SK-N-SH (cell line): ENCODE measurements around the gene UBAP2L. TPM values are rescaled to one million over a fixed set of nuclear protein-coding genes. Genes with fewer than 3 reads are reported as not detected.

Experiments
- CTCF ChIA-PET: fragments of 300-600, 350-600 bp; formaldehyde crosslinking; extraction: SDS; loops from one replicate; lab custom pipeline; 2021; lab: Yijun Ruan, JAX
- POLR2A ChIA-PET: fragments of 350-600 bp; sonication (Branson Sonifier 250); formaldehyde crosslinking; extraction: SDS; loops from one replicate; lab custom pipeline; 2020; ENCODE audit warnings: antibody characterized with exemption, inconsistent platforms; lab: Yijun Ruan, JAX
- DNase-seq: peaks from one replicate; pipeline ENCODE4 v3.0.0; 2012
- H2AFZ ChIP-seq: fragments of 200-600 bp; sonication (generic); 2 replicates; pipeline ENCODE4 v1.8.1; 2016; ENCODE audit warnings: antibody characterized with exemption, mild to moderate bottlenecking, low read depth
- H3F3A ChIP-seq: fragments of 200-600 bp; sonication (generic); replicated peaks from 2 replicates; pipeline ENCODE3; 2016; ENCODE audit warnings: antibody characterized with exemption, mild to moderate bottlenecking; ENCODE audit not compliant: insufficient read depth
- H3K27ac ChIP-seq, 2 experiments: fragments of 200-500 bp in 1 of 2; fragments of 200-600 bp in 1 of 2; sonication (Bioruptor generic) in 1 of 2; sonication (generic), shearing (Covaris generic) in 1 of 2; 2 replicates each; pipeline versions ENCODE4 v1.5.1 to v1.6.1; 2014 to 2016; ENCODE audit warnings: low read depth in 2 of 2, inconsistent platforms in 1 of 2, low read length in 1 of 2, mild to moderate bottlenecking in 1 of 2, mixed read lengths in 1 of 2
- H3K27me3 ChIP-seq: fragments of 200-600 bp; sonication (generic), shearing (Covaris generic); 2 replicates; pipeline ENCODE4 v1.6.1; 2016; ENCODE audit warnings: mixed run types; ENCODE audit not compliant: insufficient read depth
- H3K36me3 ChIP-seq, 2 experiments: fragments of 200-500 bp in 1 of 2; fragments of 200-600 bp in 1 of 2; sonication (Bioruptor generic) in 1 of 2; sonication (generic) in 1 of 2; replicated peaks in 1 of 2; 2 replicates each; pipeline versions ENCODE3 to v1.5.1; 2014 to 2016; ENCODE audit warnings: low read length in 1 of 2, mild to moderate bottlenecking in 1 of 2; ENCODE audit not compliant: insufficient read depth in 2 of 2, control insufficient read depth in 1 of 2
- H3K4me1 ChIP-seq, 2 experiments: fragments of 200-500 bp in 1 of 2; fragments of 200-600 bp in 1 of 2; sonication (Bioruptor generic) in 1 of 2; sonication (generic), shearing (Covaris generic) in 1 of 2; 2 replicates each; pipeline versions ENCODE4 v1.5.1 to v1.6.1; 2014 to 2016; ENCODE audit warnings: low read depth in 1 of 2, low read length in 1 of 2, mixed run types in 1 of 2; ENCODE audit not compliant: insufficient read depth in 2 of 2, control insufficient read depth in 1 of 2
- H3K4me2 ChIP-seq: fragments of 200-600 bp; sonication (generic), shearing (Covaris generic); 2 replicates; pipeline ENCODE4 v1.6.1; 2017; ENCODE audit warnings: mixed run types
- H3K4me3 ChIP-seq, 2 experiments: fragments of 200-500 bp in 1 of 2; fragments of 200-600 bp in 1 of 2; sonication (Bioruptor generic) in 1 of 2; sonication (generic), shearing (Covaris generic) in 1 of 2; 2 replicates each; pipeline versions ENCODE4 v1.5.1 to v1.8.1; 2014 to 2016; ENCODE audit warnings: low read depth in 2 of 2, inconsistent platforms in 1 of 2, low read length in 1 of 2, mild to moderate bottlenecking in 1 of 2, mixed read lengths in 1 of 2, moderate library complexity in 1 of 2
- H3K79me2 ChIP-seq: fragments of 200-600 bp; sonication (generic); 2 replicates; pipeline ENCODE4 v1.8.1; 2017; ENCODE audit warnings: mild to moderate bottlenecking; ENCODE audit not compliant: insufficient read depth
- H3K9ac ChIP-seq: fragments of 200-600 bp; sonication (generic); 2 replicates; pipeline ENCODE4 v1.6.1; 2017; ENCODE audit warnings: mixed run types
- H3K9me2 ChIP-seq: fragments of 200-600 bp; sonication (generic); 2 replicates; pipeline ENCODE4 v1.6.1; 2017; ENCODE audit warnings: mixed run types
- H3K9me3 ChIP-seq: fragments of 200-600 bp; sonication (generic); 2 replicates; pipeline ENCODE4 v1.6.1; 2017; ENCODE audit warnings: mixed run types, mild to moderate bottlenecking, moderate library complexity
- H4K20me1 ChIP-seq: fragments of 200-600 bp; sonication (generic); 2 replicates; pipeline ENCODE4 v1.6.1; 2017; ENCODE audit warnings: mild to moderate bottlenecking, mixed run types; ENCODE audit not compliant: insufficient read depth
- CHD2 ChIP-seq: fragments of 150-350 bp; IDR thresholded peaks from 2 replicates; pipeline ENCODE4 v1.6.1; 2018; ENCODE audit warnings: low read length; ENCODE audit not compliant: partially characterized antibody
- CTCF ChIP-seq: fragments of 200-600 bp; sonication (generic); IDR thresholded peaks from 2 replicates; pipeline ENCODE4 v1.6.1; 2017; ENCODE audit warnings: antibody characterized with exemption, mild to moderate bottlenecking, moderate library complexity
- ELF1 ChIP-seq: IDR thresholded peaks from 2 replicates; pipeline ENCODE4 v1.4.0; 2012
- FOXJ3 ChIP-seq: sonication (generic); formaldehyde crosslinking; IDR thresholded peaks from 2 replicates; pipeline ENCODE4 v1.5.1; 2020; ENCODE audit warnings: mild to moderate bottlenecking, missing genetic modification reagents
- MXI1 ChIP-seq: IDR thresholded peaks from 2 replicates; pipeline ENCODE4 v1.6.1; 2012; ENCODE audit warnings: mild to moderate bottlenecking, low read depth, low read length, improper control_type of control experiment
- NFIC ChIP-seq: IDR thresholded peaks from 2 replicates; pipeline ENCODE4 v1.4.0; 2012; ENCODE audit warnings: borderline replicate concordance
- POLR2AphosphoS5 ChIP-seq: IDR thresholded peaks from 2 replicates; pipeline ENCODE4 v1.6.1; 2012; ENCODE audit warnings: low read depth, low read length
- TAF1 ChIP-seq: IDR thresholded peaks from 2 replicates; pipeline ENCODE4 v1.6.1; 2012; ENCODE audit warnings: low read depth, mild to moderate bottlenecking, low read length, moderate library complexity, borderline replicate concordance
- TCF12 ChIP-seq: IDR thresholded peaks from 2 replicates; pipeline ENCODE4 v1.4.0; 2012
- ZBTB33 ChIP-seq: IDR thresholded peaks from 2 replicates; pipeline ENCODE4 v1.4.0; 2012; ENCODE audit warnings: low read depth, borderline replicate concordance
- WGBS: methylation state at CpG from one replicate; pipeline ENCODE4 v1.1.6; 2017; ENCODE audit warnings: low lambda C conversion rate; 5-methylcytosine and 5-hydroxymethylcytosine counted together
- polyA plus RNA-seq, 3 experiments: library from polyadenylated mRNA; depleted of rRNA; stranded (reverse); fragments of >200 nt; gene quantifications; 2 replicates each; pipeline ENCODE4 v1.2.3, GENCODE V29; 2012
- TF ChIP-seq, protein P1 (sequence below): IDR thresholded peaks from 2 replicates; pipeline ENCODE4 v1.4.0; 2012; ENCODE audit warnings: low read depth, borderline replicate concordance
- TF ChIP-seq, protein P2 (sequence below): IDR thresholded peaks from 2 replicates; pipeline ENCODE4 v1.4.0; 2012; ENCODE audit warnings: low read depth

UBAP2L gene
- polyA plus RNA-seq, 1 of the 3 experiments (the other 2 are of a cell fraction) = 161 TPM

GRCh38 chr1:154181944-154182343 is 38.8 kb upstream of the UBAP2L start:
- ChIA-PET POLR2A (interaction anchor here (0.5 to 1.0 kb wide), 2 partner anchors 177 to 191 kb away, joined by 5 to 6 read pairs; partner anchors contain the start of gene RPS27), CTCF (interaction anchor here (0.8 to 2.1 kb wide), 3 partner anchors 17 to 37 kb away, joined by 3 to 9 read pairs (median 4); no protein-coding TSS in a partner anchor)
- WGBS = 2% methylated on average over 6 of the region's 6 CpGs
- peaks cover 30 to 45% of the 10 kb centered on the region in 2 experiments; a peak in 3 of 4 replicates for H3K4me1 ChIP-seq
- no peaks in the 10 kb centered on the region for H3K27me3 ChIP-seq
- H3K79me2 ChIP-seq = peaks cover 61% of the 10 kb centered on the region
- H2AFZ ChIP-seq = no peak overlapping the region
- H3K9me2 ChIP-seq = no peaks in the 10 kb centered on the region
- peaks cover 18% of the 10 kb centered on the region for H3F3A ChIP-seq
- H3K4me2 ChIP-seq = peak overlapping the region; percentile 90
- H3K4me3 ChIP-seq = peak overlapping the region; percentile 92 to 98
- H4K20me1 ChIP-seq = peaks cover 53% of the 10 kb centered on the region
- peaks cover 18 to 24% of the 10 kb centered on the region in 2 experiments for H3K36me3 ChIP-seq
- DNase-seq = no peak
- peak overlapping the region; percentile 86 to 93; a peak in 3 of 4 replicates for H3K27ac ChIP-seq
- H3K9ac ChIP-seq = peak overlapping the region; percentile 90
- H3K9me3 ChIP-seq = no peaks in the 10 kb centered on the region
- no peak for TF ChIP-seq POLR2AphosphoS5
- TF ChIP-seq NFIC = no peak
- no peak for TF ChIP-seq FOXJ3 (CRISPR knock-in tag)
- no peak for TF ChIP-seq CTCF
- TF ChIP-seq CHD2 = no peak
- TF ChIP-seq MXI1 = no peak
- TF ChIP-seq TAF1 = no peak
- no peak for TF ChIP-seq ELF1
- TF ChIP-seq, all 33 proteins: peak for 0

DNA sequence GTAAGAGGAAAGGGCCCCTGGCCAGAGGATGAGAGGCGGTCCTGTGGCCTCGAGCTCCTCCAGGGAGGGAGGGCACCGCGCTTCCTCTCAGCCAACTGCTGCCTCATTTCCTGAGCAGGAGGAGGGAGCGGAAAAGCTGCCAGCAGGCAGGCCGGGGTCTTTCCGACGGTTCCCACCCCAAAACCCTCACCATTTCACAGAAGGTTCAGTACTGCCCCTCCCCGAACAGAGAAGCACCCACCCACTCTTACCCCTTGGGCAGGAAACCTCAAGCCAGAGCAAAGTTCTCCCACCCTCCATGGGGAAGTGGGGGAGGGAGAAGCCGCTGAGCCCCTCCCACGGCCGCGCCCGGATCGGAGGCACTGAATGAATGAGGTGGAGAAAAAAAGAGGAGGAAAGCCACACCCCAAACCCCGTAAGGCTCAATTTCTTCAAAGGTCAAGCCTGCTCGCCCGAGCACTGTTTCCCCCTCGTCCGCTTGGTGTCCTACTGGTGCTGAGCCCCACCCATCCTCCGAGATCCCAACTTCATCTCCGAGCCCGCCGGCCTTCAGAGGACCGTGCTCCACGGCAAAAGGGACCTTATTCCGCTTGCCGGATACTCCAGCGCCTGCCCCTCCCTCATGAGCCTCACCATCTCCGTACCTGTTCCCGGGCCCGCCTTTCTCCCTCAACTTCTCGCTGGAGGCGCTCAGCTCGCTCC is 38.3 kb upstream of the UBAP2L start:
- H3K79me2 ChIP-seq = peaks cover 56% of the 10 kb centered on the region
- H4K20me1 ChIP-seq = peaks cover 47% of the 10 kb centered on the region
- peaks cover 16 to 19% of the 10 kb centered on the region in 2 experiments for H3K36me3 ChIP-seq
- peak overlapping the region; percentile 90 for H3K9ac ChIP-seq
- CTCF ChIA-PET = interaction anchor here (1.2 to 2.1 kb wide), 2 partner anchors 17 to 19 kb away, joined by 4 to 9 read pairs; no protein-coding TSS in a partner anchor
- H3K27ac ChIP-seq = peak overlapping the region; percentile 86 to 93
- H2AFZ ChIP-seq = no peak overlapping the region
- DNase-seq = peak; percentile 59
- peak overlapping the region; percentile 90 for H3K4me2 ChIP-seq
- peak; percentile 10; the same call in 1 of the 2 replicates for TF ChIP-seq CTCF
- TF ChIP-seq, protein P1, sequence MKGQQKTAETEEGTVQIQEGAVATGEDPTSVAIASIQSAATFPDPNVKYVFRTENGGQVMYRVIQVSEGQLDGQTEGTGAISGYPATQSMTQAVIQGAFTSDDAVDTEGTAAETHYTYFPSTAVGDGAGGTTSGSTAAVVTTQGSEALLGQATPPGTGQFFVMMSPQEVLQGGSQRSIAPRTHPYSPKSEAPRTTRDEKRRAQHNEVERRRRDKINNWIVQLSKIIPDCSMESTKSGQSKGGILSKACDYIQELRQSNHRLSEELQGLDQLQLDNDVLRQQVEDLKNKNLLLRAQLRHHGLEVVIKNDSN = no peak
- TF ChIP-seq TCF12 = no peak
- no peak for TF ChIP-seq ZBTB33
- TF ChIP-seq, protein P2, sequence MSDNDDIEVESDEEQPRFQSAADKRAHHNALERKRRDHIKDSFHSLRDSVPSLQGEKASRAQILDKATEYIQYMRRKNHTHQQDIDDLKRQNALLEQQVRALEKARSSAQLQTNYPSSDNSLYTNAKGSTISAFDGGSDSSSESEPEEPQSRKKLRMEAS = peak; percentile 77
- TF ChIP-seq TAF1 = 0 out of 2 replicates have a peak, but pooled peaks have one; percentile 14
- H3K9me2 ChIP-seq = no peaks in the 10 kb centered on the region
- under 1% methylated on average over 34 of the region's 35 CpGs for WGBS
- peaks cover 18% of the 10 kb centered on the region for H3F3A ChIP-seq
- peak overlapping the region; percentile 92 to 98 for H3K4me3 ChIP-seq
- no peaks in the 10 kb centered on the region for H3K9me3 ChIP-seq
- no peaks in the 10 kb centered on the region for H3K27me3 ChIP-seq
- peaks cover 28 to 43% of the 10 kb centered on the region in 2 experiments; a peak in 3 of 4 replicates for H3K4me1 ChIP-seq
- POLR2A ChIA-PET = interaction anchor here (0.5 to 1.2 kb wide), 3 partner anchors 11 to 192 kb away, joined by 4 to 6 read pairs (median 5); partner anchors contain the start of gene RPS27
